HG02798 (cell line): ENCODE measurements around the gene KCNT1.

Source experiments
- ATAC-seq: cut with Tn5 transposase; IDR thresholded peaks from one replicate; pipeline ENCODE4 v1.9.1; 2021; ENCODE audit warnings: mild to moderate bottlenecking; ENCODE audit not compliant: unreplicated experiment, poor library complexity

KCNT1 gene

DNA sequence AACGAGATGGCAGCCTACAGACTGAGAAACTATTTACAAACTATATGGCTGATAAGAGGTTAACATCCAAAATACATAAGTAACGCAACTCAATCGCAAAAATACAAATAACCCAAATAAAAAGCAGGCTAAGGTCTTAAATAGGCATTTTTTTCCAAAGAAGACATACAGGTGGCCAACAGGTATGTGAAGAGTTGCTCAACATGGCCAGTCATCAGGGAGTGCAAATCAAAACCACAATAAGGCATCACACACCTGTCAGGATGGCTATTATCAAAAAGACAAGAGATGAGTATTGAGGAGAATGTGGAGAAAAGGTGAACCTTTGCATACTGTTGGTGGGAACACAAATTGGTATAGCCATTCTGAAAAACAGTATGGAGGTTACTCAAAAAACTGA lies 131.9 kb downstream of the KCNT1 start:
- ATAC-seq: no peak

DNA sequence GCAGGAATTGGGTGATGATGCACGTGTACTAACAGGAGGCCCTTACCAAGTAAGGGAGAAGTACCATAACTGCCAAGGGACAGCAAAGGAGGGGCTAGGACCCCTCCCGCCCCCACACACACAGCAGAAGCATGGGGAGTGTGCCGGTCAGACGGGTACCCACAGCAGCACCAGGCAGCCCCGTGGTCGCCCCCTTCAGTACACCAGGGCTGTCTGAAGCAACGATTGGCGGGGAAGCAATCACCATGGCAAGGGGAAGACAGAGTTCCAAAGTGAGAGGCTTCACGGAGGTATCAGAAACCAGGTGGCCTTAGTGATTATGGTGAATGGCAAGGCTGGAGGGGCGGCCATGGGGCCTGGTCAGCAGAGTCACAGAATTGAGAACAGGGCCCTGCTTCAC lies 133.1 kb downstream of the KCNT1 start:
- ATAC-seq: no peak

DNA sequence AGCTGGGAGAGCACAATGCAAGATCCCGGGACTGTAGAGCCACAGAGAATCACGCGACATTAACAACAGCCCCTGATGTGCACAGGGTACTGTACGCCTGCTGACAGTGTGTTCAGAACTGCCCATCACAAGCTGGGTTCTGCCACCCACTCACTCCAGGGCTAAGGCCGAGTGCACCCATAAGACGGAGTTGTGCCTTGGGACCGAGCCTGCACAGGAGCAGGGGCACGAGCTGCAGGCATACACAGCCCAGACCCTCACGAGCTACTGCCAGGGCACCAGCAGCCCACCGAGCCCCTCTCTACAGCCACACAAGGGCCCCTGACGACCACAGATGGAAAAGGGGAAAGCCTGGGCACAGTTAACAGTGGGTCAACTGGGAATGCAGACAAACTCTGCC lies 137.5 kb downstream of the KCNT1 start:
- ATAC-seq: no peak

DNA sequence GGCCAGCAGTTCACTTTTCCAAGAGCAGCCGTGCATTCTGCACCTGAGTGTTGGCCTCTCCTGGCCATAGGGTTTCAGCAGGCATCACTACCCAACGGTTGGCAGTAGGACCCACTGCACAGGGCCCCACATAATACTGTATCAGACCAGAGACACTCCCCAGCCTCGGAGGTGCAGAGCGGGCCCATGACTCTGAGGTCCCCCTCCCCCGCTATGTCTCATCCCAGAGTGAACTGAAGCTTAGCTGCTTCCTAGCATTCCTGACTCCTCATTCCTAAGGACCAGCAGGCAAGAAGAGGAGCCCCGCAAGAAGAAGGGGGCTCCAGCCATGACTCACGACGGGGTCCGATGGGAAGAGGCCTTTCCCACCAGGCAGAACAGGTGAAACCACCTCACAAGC lies 138.1 kb downstream of the KCNT1 start:
- ATAC-seq: no peak

DNA sequence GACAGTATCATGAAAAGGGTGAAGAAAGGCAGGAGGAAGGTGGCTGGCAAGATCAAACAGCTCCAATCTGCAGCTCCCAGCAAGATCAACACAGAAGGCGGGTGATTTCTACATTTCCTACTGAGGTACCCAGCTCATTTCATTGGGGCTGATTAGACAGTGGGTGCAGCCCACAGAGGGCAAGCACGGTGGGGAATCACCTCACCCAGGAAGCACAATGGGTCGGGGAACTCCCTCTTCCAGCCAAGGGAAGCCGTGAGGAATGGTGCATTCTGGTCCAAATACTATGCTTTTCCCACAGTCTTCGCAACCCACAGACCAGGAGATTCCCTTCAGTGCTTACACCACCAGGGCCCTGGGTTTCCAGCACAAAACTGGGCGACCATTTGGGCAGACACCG lies 138.6 kb downstream of the KCNT1 start:
- no peak for ATAC-seq
